GM12891 (cell line): Measurements from ENCODE around the gene GON4L.

Source experiments
- PAX5 ChIP-seq: IDR thresholded peaks from 2 replicates; pipeline ENCODE4 v1.6.1; 2011; ENCODE audit warnings: low read length, moderate library complexity, mild to moderate bottlenecking; ENCODE audit not compliant: insufficient read depth, severe bottlenecking
- POLR2A ChIP-seq: IDR thresholded peaks from 2 replicates; pipeline ENCODE4 v1.6.1; 2011; ENCODE audit warnings: low read depth, low read length, control low read depth
- POLR2AphosphoS5 ChIP-seq: IDR thresholded peaks from 2 replicates; pipeline ENCODE4 v1.6.1; 2011; ENCODE audit warnings: low read depth, low read length, control low read depth
- SPI1 ChIP-seq: IDR thresholded peaks from 2 replicates; pipeline ENCODE4 v1.6.1; 2011; ENCODE audit warnings: low read depth, low read length, control low read depth
- TAF1 ChIP-seq: IDR thresholded peaks from 2 replicates; pipeline ENCODE4 v1.6.1; 2011; ENCODE audit warnings: low read depth, low read length, control low read depth

GRCh38 chr1:155713075-155713474 lies 143.9 kb downstream of the GON4L start:
- TF ChIP-seq POLR2A (no peak), TAF1 (no peak), POLR2AphosphoS5 (no peak), SPI1 (no peak), PAX5 (no peak)
